ENCODE data around the gene GRHL1. TPM values are rescaled to one million over a fixed set of nuclear protein-coding genes. Genes with fewer than 3 reads are reported as not detected.
A peak's percentile ranks its signal among the peaks of the same experiment; 100 is the strongest.

Gene GRHL1
- total RNA-seq, 1 experiment from 2014 or later: 10.3 TPM

DNA sequence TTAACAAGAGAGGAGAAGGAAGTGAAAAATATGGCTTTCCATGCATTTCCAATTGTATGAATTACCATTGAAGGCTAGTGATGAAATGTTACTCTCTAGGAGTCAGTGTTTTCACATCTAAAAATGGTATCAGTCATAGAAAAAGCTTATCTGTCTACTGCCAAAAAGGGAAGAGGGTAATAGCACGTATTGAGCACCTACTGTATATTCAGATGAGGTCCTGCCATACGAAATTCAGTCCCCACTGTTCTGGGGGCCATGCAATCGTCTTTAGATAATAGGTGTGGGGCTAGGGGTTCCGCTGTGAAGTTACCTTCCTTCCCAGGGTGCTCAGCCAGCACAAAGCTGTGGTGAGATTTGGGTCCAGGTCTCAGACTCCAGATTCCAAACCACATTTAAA lies 14.2 kb upstream of the GRHL1 start:
- Histone ChIP-seq H3K4me3 (ENCODE audit: low read length) (no peak overlapping the region), H3F3A (ENCODE audit: low read length, unreplicated experiment) (no peaks in the 10 kb centered on the region), H3K9me3 (ENCODE audit: low read length) (no peaks in the 10 kb centered on the region), H3K9me2 (replicated peaks; ENCODE audit: low read length) (no peaks in the 10 kb centered on the region), H3K4me2 (ENCODE audit: low read length) (no peak overlapping the region), H4K20me1 (ENCODE audit: low read length) (no peaks in the 10 kb centered on the region), H2AFZ (ENCODE audit: low read length) (no peak overlapping the region), H3K4me1 (ENCODE audit: insufficient read depth, low read length) (peaks cover 29% of the 10 kb centered on the region), H3K79me2 (ENCODE audit: low read length) (no peaks in the 10 kb centered on the region), H3K9ac (ENCODE audit: low read length) (no peak overlapping the region), H3K36me3 (ENCODE audit: low read depth, low read length) (no peaks in the 10 kb centered on the region; the same call in 1 of the 2 replicates), H3K27me3 (ENCODE audit: low read length) (no peaks in the 10 kb centered on the region), H3K27ac (ENCODE audit: low read length) (no peak overlapping the region)
- DNase-seq (no peak), ATAC-seq (no peak)
- BruUV-seq (replicated peaks): no TSS peak
- CTCF ChIA-PET: interaction anchor here (0.5 kb wide), 1 partner anchor 39 kb away, joined by 5 read pairs; no protein-coding TSS in a partner anchor
- POLR2A ChIA-PET (ENCODE audit: unreplicated experiment): no interaction called here
- intact Hi-C loops (cut with micrococcal nuclease): no loop called here
- TF ChIP-seq CTCF (conservative IDR thresholded peaks at IDR 0.05; ENCODE audit: low read depth, low read length) (no peak), EZH2 (IDR thresholded peaks at IDR 0.05; ENCODE audit: low read length, unreplicated experiment) (no peak), EZH2phosphoT487 (IDR thresholded peaks at IDR 0.05; ENCODE audit: borderline replicate concordance, low read length) (no peak)

DNA sequence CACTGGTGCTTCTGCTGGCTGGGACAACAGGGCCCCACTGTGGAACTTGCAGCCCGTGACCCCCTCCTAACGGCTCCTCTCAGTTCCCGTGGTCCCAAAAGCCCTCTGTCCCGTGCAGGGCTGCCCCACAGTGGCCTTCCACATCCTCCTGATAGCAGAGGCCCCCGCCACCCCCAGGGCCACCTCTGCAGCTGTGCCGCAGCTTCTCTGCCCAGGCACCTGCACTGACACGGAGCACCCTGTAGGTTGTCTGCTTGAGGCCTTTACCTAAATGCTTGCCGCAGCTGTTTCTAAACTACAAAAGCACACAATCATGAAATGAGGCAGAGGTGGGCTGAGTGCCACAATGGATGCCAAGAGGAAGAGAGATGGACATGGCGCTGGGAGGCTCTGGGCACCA lies 13.5 kb upstream of the GRHL1 start:
- no peaks in the 10 kb centered on the region for H4K20me1 ChIP-seq (ENCODE audit: low read length)
- H2AFZ ChIP-seq (ENCODE audit: low read length): no peak overlapping the region
- intact Hi-C loops (cut with micrococcal nuclease): no loop called here
- H3K9me3 ChIP-seq (ENCODE audit: low read length): no peaks in the 10 kb centered on the region
- peaks cover 31% of the 10 kb centered on the region for H3K4me1 ChIP-seq (ENCODE audit: insufficient read depth, low read length)
- no peak overlapping the region for H3K9ac ChIP-seq (ENCODE audit: low read length)
- no peaks in the 10 kb centered on the region for H3K27me3 ChIP-seq (ENCODE audit: low read length)
- H3K27ac ChIP-seq (ENCODE audit: low read length): no peak overlapping the region
- no peak for ATAC-seq
- no peak for TF ChIP-seq EZH2 (IDR thresholded peaks at IDR 0.05; ENCODE audit: low read length, unreplicated experiment)
- no peak for TF ChIP-seq EZH2phosphoT487 (IDR thresholded peaks at IDR 0.05; ENCODE audit: borderline replicate concordance, low read length)
- TF ChIP-seq CTCF (conservative IDR thresholded peaks at IDR 0.05; ENCODE audit: low read depth, low read length): no peak
- ChIA-PET POLR2A (ENCODE audit: unreplicated experiment) (no interaction called here), CTCF (no interaction called here)
- no peak overlapping the region for H3K4me2 ChIP-seq (ENCODE audit: low read length)
- H3F3A ChIP-seq (ENCODE audit: low read length, unreplicated experiment): no peaks in the 10 kb centered on the region
- BruUV-seq (replicated peaks): no TSS peak
- H3K9me2 ChIP-seq (replicated peaks; ENCODE audit: low read length): no peaks in the 10 kb centered on the region
- H3K36me3 ChIP-seq (ENCODE audit: low read depth, low read length): no peaks in the 10 kb centered on the region; the same call in 1 of the 2 replicates
- DNase-seq: no peak
- H3K4me3 ChIP-seq (ENCODE audit: low read length): no peak overlapping the region
- no peaks in the 10 kb centered on the region for H3K79me2 ChIP-seq (ENCODE audit: low read length)

GRCh38 chr2:9939587-9940485 lies 11.7 kb upstream of the GRHL1 start:
- H3K27ac ChIP-seq (ENCODE audit: low read length): peak overlapping the region; percentile 83

More at GRCh38 chr2:9939587-9940485, 11.7 kb upstream of the GRHL1 start:
- no peaks in the 10 kb centered on the region for H3K27me3 ChIP-seq (ENCODE audit: low read length)
- H3K9me3 ChIP-seq (ENCODE audit: low read length): no peaks in the 10 kb centered on the region
- peaks cover 31% of the 10 kb centered on the region for H3K4me1 ChIP-seq (ENCODE audit: insufficient read depth, low read length)
- no peak overlapping the region for H2AFZ ChIP-seq (ENCODE audit: low read length)
- no peaks in the 10 kb centered on the region for H3F3A ChIP-seq (ENCODE audit: low read length, unreplicated experiment)
- no peaks in the 10 kb centered on the region for H3K9me2 ChIP-seq (replicated peaks; ENCODE audit: low read length)
- no peaks in the 10 kb centered on the region for H3K79me2 ChIP-seq (ENCODE audit: low read length)
- ATAC-seq (peak; percentile 32), DNase-seq (peak; percentile 42)
- peak overlapping the region; percentile 74; the same call in 1 of the 2 replicates for H3K4me2 ChIP-seq (ENCODE audit: low read length)
- H3K36me3 ChIP-seq (ENCODE audit: low read depth, low read length): no peaks in the 10 kb centered on the region
- intact Hi-C loops (cut with micrococcal nuclease): no loop called here
- no peak overlapping the region for H3K4me3 ChIP-seq (ENCODE audit: low read length)
- no peak for TF ChIP-seq EZH2 (IDR thresholded peaks at IDR 0.05; ENCODE audit: low read length, unreplicated experiment)
- no peak for TF ChIP-seq EZH2phosphoT487 (IDR thresholded peaks at IDR 0.05; ENCODE audit: borderline replicate concordance, low read length)
- no peak for TF ChIP-seq CTCF (conservative IDR thresholded peaks at IDR 0.05; ENCODE audit: low read depth, low read length)
- no TSS peak for BruUV-seq (replicated peaks)
- H4K20me1 ChIP-seq (ENCODE audit: low read length): no peaks in the 10 kb centered on the region
- POLR2A ChIA-PET (ENCODE audit: unreplicated experiment): no interaction called here
- CTCF ChIA-PET: interaction anchor here (1.2 kb wide), 1 partner anchor 45 kb away, joined by 5 read pairs; no protein-coding TSS in a partner anchor
- H3K9ac ChIP-seq (ENCODE audit: low read length): no peak overlapping the region

All from PC-3 (cell line).